KMS-11 (cell line): ENCODE measurements around the gene CLBA1.

Experiments
- H2AFZ ChIP-seq: fragments of 200-600 bp; sonication (generic); 2 replicates; pipeline ENCODE4 v1.6.1; 2016; ENCODE audit warnings: antibody characterized with exemption, mixed run types, low read depth
- H3K27ac ChIP-seq: fragments of 200-600 bp; sonication (generic); 2 replicates; pipeline ENCODE4 v1.6.1; 2016; ENCODE audit warnings: mild to moderate bottlenecking, mixed run types
- H3K27me3 ChIP-seq: fragments of 200-600 bp; sonication (generic); 2 replicates; pipeline ENCODE4 v1.6.1; 2017; ENCODE audit warnings: mild to moderate bottlenecking, low read depth, mixed run types, moderate library complexity; ENCODE audit not compliant: insufficient read depth
- H3K36me3 ChIP-seq: fragments of 200-600 bp; sonication (generic); 2 replicates; pipeline ENCODE4 v1.6.1; 2017; ENCODE audit warnings: mild to moderate bottlenecking, mixed run types; ENCODE audit not compliant: insufficient read depth
- H3K4me1 ChIP-seq: fragments of 200-600 bp; sonication (generic); 2 replicates; pipeline ENCODE4 v1.6.1; 2016; ENCODE audit warnings: mild to moderate bottlenecking, low read depth, mixed run types; ENCODE audit not compliant: poor library complexity, severe bottlenecking
- H3K4me2 ChIP-seq: fragments of 200-600 bp; sonication (generic); 2 replicates; pipeline ENCODE4 v1.7.0; 2016; ENCODE audit warnings: mild to moderate bottlenecking, mixed run types
- H3K4me3 ChIP-seq: fragments of 200-600 bp; sonication (generic); IDR thresholded peaks from 2 replicates; pipeline ENCODE4 v1.6.1; 2017; ENCODE audit warnings: low read depth, low read length, mixed read lengths; ENCODE audit not compliant: insufficient read depth
- H3K79me2 ChIP-seq: fragments of 200-600 bp; sonication (generic); 2 replicates; pipeline ENCODE4 v1.6.1; 2016; ENCODE audit warnings: low read depth, mixed run types; ENCODE audit not compliant: insufficient read depth
- H3K9ac ChIP-seq: fragments of 200-600 bp; sonication (generic); 2 replicates; pipeline ENCODE4 v1.6.1; 2016; ENCODE audit warnings: mild to moderate bottlenecking, mixed run types
- H4K20me1 ChIP-seq: fragments of 200-600 bp; sonication (generic); 2 replicates; pipeline ENCODE4 v1.6.1; 2016; ENCODE audit warnings: mild to moderate bottlenecking, mixed run types; ENCODE audit not compliant: insufficient read depth
- TF ChIP-seq, protein P1 (sequence below): fragments of 200-600 bp; sonication (generic); conservative IDR thresholded peaks from 2 replicates; pipeline ENCODE4 v1.6.1; 2017; ENCODE audit warnings: low read depth, mild to moderate bottlenecking, antibody characterized with exemption, low read length, moderate library complexity, mixed read lengths

CLBA1 gene

DNA sequence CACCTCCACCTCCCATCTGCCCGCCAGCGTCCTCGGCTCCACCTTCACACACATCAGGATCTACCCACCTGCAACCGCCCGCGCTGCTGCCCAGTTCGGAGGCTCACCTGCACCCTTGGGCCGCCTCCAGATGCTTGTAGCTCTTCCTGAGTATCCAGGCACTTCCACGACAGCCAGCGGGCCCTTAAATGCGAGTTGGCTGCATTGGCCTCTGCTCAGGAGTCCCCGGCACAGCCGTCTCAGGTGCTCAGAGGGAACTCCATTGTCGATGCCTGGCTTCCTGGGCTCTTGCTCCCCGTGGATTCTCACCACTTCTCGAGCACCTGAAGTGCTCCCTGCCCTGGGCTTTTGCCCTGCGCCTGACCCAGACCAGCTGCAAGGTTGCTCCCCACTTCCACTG, 57.2 kb downstream of the CLBA1 start:
- Histone ChIP-seq H3K4me2 (no peak overlapping the region), H3K27ac (no peak overlapping the region)

DNA sequence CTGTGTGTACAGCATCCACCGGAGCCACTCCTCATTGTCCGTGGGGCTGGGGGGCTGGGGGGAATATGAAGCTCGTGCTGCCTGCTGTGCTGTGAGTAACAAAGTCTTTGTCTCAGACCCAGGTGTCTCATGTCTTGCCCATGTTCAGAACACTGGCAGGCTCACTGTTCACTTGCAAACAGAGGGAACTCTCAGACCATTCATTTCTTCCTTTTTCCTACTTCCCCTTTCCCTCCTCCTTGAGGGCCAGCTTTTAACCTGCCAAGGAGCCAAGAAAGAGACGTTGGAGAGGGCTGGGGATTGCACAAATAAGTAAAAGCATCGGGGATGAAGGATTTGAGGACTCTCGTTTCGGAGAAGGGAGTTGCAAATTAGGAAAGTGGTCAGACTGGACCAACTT, 58.1 kb downstream of the CLBA1 start:
- no peaks in the 10 kb centered on the region for H3K79me2 ChIP-seq
- H3K4me1 ChIP-seq: peaks cover 4% of the 10 kb centered on the region
- no peak overlapping the region for H3K4me2 ChIP-seq
- H3K27me3 ChIP-seq: no peaks in the 10 kb centered on the region; the same call in 1 of the 2 replicates
- H3K36me3 ChIP-seq: no peaks in the 10 kb centered on the region
- H4K20me1 ChIP-seq: no peaks in the 10 kb centered on the region
- H2AFZ ChIP-seq: no peak overlapping the region
- no peak overlapping the region for H3K4me3 ChIP-seq
- no peak overlapping the region for H3K9ac ChIP-seq
- no peak overlapping the region for H3K27ac ChIP-seq
- TF ChIP-seq, protein P1, sequence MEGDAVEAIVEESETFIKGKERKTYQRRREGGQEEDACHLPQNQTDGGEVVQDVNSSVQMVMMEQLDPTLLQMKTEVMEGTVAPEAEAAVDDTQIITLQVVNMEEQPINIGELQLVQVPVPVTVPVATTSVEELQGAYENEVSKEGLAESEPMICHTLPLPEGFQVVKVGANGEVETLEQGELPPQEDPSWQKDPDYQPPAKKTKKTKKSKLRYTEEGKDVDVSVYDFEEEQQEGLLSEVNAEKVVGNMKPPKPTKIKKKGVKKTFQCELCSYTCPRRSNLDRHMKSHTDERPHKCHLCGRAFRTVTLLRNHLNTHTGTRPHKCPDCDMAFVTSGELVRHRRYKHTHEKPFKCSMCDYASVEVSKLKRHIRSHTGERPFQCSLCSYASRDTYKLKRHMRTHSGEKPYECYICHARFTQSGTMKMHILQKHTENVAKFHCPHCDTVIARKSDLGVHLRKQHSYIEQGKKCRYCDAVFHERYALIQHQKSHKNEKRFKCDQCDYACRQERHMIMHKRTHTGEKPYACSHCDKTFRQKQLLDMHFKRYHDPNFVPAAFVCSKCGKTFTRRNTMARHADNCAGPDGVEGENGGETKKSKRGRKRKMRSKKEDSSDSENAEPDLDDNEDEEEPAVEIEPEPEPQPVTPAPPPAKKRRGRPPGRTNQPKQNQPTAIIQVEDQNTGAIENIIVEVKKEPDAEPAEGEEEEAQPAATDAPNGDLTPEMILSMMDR: no peak

More for the DNA sequence above, 57.2 kb downstream of the CLBA1 start:
- no peak overlapping the region for H2AFZ ChIP-seq
- no peaks in the 10 kb centered on the region; the same call in 1 of the 2 replicates for H3K27me3 ChIP-seq
- TF ChIP-seq, protein P1: no peak
- H3K9ac ChIP-seq: no peak overlapping the region
- no peak overlapping the region for H3K4me3 ChIP-seq
- H3K36me3 ChIP-seq: no peaks in the 10 kb centered on the region
- peaks cover 4% of the 10 kb centered on the region for H3K4me1 ChIP-seq
- H3K79me2 ChIP-seq: no peaks in the 10 kb centered on the region
- H4K20me1 ChIP-seq: no peaks in the 10 kb centered on the region
